Thyroid gland (tissue), 4 donors: ENCODE data around the gene ATAD2B.

Experiments used
- CTCF ChIP-seq, 6 experiments: fragments of 200-600 bp in 3 of 6; fragments of 450-650 bp in 3 of 6; sonication (generic) in 3 of 6; IDR thresholded peaks; one replicate each; pipeline ENCODE4 v1.5.1; 2016 to 2019; ENCODE audit warnings: antibody characterized with exemption in 6 of 6, mild to moderate bottlenecking in 2 of 6, inconsistent platforms in 1 of 6, moderate library complexity in 1 of 6
- POLR2A ChIP-seq, 2 donors: fragments of 450-650 bp; IDR thresholded peaks; one replicate each; pipeline ENCODE4 v1.6.1; 2017; ENCODE audit warnings: antibody characterized with exemption in 2 of 2, mild to moderate bottlenecking in 2 of 2, moderate library complexity in 1 of 2

DNA sequence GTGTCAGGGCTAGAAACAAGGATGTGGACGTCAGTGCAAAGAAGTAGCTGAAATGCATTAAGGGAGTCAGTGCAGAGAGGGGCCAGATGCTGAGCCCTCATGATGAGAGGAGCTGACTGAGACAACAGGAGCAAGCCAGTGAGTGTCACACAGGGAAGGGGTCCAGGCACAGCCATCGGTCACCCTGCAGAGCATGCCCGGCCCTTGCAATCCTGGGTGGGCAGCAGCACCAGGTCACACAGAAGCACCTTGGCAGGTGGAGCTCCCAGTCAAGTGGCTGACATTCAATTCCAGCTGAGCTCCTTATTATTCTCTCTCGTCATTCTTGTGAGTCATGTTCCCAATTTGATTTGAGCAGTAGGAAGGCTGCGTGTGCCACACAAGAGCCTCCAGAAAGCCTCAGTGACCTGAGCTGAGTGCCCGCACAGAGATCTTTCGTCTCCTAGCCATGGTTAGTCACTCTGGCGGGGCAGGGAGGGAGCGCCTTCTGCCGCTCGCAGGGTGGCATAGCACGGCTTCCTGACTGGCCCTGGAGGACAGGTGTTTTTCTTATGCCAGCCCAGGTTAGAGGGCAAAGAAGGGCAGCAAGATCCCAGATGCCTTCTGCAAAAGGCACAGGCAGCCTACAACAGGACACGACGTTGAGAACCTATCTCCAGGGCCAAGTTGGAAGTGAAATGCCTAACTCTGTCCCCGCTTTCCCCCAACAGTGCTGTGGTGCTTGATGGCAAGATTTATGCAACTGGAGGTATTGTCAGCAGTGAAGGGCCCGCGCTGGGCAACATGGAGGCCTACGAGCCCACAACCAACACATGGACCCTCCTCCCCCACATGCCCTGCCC is 220.9 kb downstream of the ATAD2B start:
- no peak for TF ChIP-seq CTCF (IDR thresholded peaks at IDR 0.05)
- TF ChIP-seq POLR2A (IDR thresholded peaks at IDR 0.05), result no peak
